Measurements from ENCODE around the gene OGFRL1.

- TF ChIP-seq, protein P1, sequence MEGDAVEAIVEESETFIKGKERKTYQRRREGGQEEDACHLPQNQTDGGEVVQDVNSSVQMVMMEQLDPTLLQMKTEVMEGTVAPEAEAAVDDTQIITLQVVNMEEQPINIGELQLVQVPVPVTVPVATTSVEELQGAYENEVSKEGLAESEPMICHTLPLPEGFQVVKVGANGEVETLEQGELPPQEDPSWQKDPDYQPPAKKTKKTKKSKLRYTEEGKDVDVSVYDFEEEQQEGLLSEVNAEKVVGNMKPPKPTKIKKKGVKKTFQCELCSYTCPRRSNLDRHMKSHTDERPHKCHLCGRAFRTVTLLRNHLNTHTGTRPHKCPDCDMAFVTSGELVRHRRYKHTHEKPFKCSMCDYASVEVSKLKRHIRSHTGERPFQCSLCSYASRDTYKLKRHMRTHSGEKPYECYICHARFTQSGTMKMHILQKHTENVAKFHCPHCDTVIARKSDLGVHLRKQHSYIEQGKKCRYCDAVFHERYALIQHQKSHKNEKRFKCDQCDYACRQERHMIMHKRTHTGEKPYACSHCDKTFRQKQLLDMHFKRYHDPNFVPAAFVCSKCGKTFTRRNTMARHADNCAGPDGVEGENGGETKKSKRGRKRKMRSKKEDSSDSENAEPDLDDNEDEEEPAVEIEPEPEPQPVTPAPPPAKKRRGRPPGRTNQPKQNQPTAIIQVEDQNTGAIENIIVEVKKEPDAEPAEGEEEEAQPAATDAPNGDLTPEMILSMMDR (IDR thresholded peaks at IDR 0.05; ENCODE audit: insufficient read depth, low read depth, low read length) = no peak
- no peak for TF ChIP-seq EZH2 (IDR thresholded peaks at IDR 0.05; ENCODE audit: insufficient read depth, low read length)
Measured at GRCh38 chr6:71279740-71280139, 8.9 kb upstream of the OGFRL1 start.

Measured in astrocyte (in vitro differentiated cells and primary cell).